Spleen (tissue), 7 donors: ENCODE data around the gene NR4A2.

Source experiments
- POLR2A ChIP-seq, 3 donors: fragments of 450-650 bp; IDR thresholded peaks; one replicate each; pipeline ENCODE4 v1.5.1; 2017; ENCODE audit warnings: antibody characterized with exemption in 3 of 3, mild to moderate bottlenecking in 1 of 3
- POLR2AphosphoS5 ChIP-seq, 3 donors: sonication (generic); formaldehyde crosslinking; IDR thresholded peaks; one replicate each; pipeline ENCODE4 v1.5.1; 2017; ENCODE audit warnings: antibody characterized with exemption in 3 of 3
- TF ChIP-seq, protein P1 (sequence below), 11 experiments: fragments of 200-600 bp in 7 of 11; fragments of 450-650 bp in 4 of 11; sonication (generic) in 4 of 11; IDR thresholded peaks in 8 of 11; conservative IDR thresholded peaks in 3 of 11; 1 replicate in 7 of 11; 2 replicates in 4 of 11; pipeline versions ENCODE4 v1.4.0 to v1.8.0; 2016 to 2021; ENCODE audit warnings: antibody characterized with exemption in 11 of 11, inconsistent platforms in 4 of 11, mild to moderate bottlenecking in 1 of 11
- donor health status: DM: no; HTN: no; CAD: no; lungs with moderate emphysema.
- donor health status: DM: no; HTN: no; CAD: no.
- donor health status: DM: no; HTN: no; CAD: no.

DNA sequence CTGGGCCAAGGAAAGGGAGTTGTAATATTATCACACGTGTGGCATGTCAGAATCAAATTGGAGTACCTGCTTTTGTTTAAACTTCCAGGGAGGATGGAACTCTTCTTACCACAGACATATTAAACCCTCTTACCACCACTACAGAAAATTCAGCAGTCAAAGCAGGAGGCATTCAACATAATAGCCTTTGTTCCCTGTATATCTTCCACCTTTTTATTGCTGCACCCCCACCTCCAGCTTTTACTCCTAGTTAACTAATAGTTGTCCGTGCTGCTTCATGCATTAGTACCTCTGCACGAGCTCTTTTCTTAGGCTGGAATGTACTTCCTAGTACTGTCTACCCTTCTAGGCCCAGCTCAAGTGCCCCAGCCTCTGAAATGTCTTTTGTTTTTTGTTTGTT, 14.9 kb upstream of the NR4A2 start:
- TF ChIP-seq POLR2A (IDR thresholded peaks at IDR 0.05) = no peak
- TF ChIP-seq, protein P1, sequence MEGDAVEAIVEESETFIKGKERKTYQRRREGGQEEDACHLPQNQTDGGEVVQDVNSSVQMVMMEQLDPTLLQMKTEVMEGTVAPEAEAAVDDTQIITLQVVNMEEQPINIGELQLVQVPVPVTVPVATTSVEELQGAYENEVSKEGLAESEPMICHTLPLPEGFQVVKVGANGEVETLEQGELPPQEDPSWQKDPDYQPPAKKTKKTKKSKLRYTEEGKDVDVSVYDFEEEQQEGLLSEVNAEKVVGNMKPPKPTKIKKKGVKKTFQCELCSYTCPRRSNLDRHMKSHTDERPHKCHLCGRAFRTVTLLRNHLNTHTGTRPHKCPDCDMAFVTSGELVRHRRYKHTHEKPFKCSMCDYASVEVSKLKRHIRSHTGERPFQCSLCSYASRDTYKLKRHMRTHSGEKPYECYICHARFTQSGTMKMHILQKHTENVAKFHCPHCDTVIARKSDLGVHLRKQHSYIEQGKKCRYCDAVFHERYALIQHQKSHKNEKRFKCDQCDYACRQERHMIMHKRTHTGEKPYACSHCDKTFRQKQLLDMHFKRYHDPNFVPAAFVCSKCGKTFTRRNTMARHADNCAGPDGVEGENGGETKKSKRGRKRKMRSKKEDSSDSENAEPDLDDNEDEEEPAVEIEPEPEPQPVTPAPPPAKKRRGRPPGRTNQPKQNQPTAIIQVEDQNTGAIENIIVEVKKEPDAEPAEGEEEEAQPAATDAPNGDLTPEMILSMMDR (IDR thresholded peaks at IDR 0.05 in 8 of 11, conservative IDR thresholded peaks at IDR 0.05 in 3 of 11) = no peak
- TF ChIP-seq POLR2AphosphoS5 (IDR thresholded peaks at IDR 0.05) = no peak
